GM18873 (cell line): ENCODE data around the gene RNF187.
"Not testable (repeated sequence)": the region's sequence is repeated elsewhere in the genome, so short reads cannot be mapped to it uniquely, and the experiment has no call there.

ENCODE experiments used
- ATAC-seq: cut with Tn5 transposase; IDR thresholded peaks from one replicate; pipeline ENCODE4 v1.9.1; 2021; ENCODE audit warnings: mild to moderate bottlenecking, moderate library complexity, moderate number of reproducible peaks; ENCODE audit not compliant: unreplicated experiment, low FRiP score

Gene RNF187

DNA sequence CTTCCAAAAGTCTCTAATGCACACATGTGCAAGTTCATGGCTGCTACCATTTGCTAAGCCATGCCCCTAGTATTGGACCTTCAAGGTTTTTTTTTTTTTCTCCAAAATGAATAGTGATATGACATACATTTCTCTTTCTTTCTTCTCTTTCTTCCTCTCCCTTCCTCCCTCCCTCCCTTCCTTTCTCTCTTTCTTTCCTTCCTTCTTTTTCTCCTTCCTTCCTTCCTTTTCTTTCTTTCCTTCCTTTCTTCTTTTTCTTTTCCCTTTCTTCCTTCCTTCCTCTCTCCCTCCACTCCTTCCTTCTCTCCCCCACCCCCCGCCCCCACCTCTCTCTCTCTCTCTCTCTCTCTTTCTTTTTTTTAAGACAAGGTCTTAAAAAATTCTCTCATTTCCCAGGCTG lies 3.4 kb upstream of the RNF187 start:
- ATAC-seq: no peak

DNA sequence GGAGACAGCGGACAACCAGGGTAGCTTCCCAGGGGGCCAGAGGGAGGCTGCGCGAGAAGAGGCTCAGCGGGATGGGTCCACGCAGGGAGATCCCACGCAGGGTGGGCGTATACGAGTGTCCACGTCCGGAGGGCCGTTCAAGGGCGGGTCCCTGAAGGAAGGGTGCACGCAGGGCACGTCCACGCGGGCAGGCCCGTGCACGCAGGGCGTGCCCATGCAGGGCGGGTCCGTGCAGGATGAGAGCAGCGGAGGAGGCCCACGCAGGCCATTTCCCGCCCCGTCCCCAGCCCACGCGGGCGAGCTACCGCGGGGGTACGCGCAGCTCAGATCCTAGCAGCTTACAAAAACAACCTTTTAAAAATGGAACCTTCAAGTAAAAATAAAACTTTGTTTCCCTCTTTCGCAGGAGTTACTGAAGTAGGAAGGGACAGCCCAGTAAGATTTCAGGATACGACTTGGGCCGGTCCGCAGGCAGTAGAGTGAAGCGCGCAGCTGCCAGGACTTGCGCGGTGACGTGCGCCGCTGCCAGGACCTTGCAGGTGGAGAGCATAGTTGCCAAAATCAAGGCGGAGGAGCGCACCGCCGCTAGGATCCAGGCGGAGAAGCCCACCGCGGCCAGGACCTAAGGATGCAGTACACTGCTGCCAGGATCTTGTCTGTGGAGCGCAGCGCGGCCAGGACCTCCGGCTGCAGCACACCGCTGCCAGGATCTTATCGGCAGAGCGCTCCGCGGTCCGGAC lies 416 bp upstream of the RNF187 start:
- peak; percentile 72 for ATAC-seq

DNA sequence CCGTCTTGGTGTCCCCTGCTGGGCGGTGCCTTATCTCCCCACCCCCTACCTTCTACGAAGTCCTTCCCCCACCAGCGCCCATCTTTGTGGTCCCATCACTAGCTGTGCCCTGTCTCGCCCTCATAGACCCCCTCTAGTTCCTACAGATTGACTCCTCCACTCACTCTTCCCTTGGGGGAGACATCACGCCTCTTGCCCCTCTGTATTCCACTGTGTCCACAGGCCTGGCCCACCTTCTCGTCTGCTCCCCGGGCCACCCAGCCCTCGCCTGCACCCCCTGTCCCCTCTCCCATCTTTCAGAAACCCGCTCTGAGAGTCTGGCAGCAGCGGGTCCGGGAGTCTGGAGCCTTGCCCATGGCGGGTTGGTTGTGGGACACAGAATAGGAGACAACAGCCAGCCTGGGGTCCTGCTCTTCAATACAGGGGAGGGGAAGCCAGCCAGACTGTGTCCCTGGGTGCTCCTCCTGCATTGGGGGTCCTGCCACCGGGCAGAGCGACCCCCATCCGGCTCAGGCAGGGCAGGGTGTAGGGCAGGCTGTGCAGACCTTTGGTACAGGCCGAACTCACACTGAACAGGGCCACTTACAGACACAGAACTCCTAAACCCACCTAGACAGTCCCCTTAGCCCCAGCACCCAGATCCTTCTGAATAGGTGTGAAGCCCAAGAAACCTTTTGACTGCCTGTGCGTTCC lies 1.1 kb downstream of the RNF187 start:
- ATAC-seq: no peak

DNA sequence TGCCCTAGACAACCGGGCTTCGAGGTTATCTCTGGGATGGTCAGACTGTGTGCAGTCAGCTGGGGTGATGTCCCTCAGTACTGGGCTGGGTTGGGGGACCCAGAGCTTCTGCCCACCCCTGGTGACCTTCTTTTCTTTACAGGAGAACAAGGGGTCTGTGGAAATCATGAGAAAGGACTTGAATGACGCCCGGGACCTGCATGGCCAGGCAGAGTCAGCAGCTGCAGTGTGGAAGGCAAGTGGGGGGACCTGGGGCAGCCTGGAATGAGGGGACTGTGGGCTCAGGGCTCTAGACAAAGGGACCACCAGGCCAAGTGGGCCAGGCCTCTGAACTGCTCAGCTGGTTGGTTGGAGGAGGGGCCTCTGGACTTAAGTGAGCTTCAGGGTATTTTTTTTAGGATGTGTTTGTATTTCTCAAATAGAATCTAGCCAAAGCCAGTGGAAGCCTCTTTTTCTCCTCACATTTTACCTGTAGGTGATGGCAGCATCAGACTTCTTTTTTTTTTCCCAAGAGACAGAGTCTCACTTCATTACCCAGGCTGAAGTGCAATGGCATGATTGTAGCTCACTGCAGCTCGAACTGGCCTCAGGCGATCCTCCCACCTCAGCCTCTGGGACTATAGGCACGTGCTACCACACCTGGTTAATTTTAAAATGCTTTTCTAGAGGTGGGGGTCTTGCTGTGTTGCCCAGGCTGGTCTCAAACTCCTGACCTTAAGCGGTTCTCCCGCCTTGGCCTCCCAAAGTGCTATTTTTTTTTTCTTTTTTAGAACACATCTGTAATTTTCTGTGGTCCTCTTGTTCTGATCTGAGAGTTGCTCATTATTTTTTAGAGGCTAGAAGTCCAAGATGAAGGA lies 1.9 kb downstream of the RNF187 start:
- ATAC-seq: no peak

DNA sequence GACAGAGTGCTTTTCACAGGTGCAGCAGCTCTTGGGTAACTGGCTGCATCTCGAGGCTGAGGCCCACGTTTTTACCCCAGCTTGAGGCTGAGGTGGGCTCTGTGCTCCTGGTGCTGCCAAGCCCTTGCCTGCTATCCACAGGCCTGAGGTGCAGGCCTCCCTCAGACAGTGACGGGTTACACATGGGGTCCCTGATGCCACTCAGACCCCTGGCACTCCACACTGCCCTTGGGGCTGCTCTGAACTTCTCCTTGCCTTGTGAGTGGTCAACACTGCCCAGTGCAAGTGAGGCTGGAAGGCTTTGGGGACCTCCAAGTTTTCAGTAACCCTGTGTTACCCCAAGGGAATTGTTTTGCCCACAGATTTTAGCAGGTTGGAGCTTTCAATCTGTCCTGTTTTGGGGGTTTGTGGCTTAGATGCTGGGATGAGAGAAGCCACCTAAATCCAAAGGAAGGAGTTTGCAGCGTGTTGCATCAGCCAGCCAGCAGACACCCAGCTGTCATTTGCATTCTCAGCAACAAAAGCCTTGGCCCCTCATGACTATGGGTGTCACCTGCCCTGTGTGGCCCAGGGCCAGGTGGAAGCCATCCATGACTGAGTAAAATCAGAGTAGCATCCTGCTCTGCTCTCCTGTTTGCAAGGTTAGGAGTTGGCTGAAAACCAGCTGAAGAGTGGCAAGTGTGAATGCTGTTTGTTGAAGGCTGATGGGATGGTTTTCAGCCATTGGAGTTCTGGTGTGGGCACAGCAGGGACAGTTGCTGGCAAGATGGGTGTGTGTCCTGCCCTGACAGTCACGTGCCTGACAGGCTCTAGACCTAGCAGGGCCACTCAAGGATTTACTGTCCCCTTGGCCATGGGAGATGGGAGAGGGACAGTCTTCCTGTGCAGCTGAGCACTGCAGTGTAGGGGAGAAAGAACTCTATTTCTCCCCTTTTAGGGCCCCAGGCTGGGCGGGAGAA lies 3.2 kb downstream of the RNF187 start:
- no peak for ATAC-seq

DNA sequence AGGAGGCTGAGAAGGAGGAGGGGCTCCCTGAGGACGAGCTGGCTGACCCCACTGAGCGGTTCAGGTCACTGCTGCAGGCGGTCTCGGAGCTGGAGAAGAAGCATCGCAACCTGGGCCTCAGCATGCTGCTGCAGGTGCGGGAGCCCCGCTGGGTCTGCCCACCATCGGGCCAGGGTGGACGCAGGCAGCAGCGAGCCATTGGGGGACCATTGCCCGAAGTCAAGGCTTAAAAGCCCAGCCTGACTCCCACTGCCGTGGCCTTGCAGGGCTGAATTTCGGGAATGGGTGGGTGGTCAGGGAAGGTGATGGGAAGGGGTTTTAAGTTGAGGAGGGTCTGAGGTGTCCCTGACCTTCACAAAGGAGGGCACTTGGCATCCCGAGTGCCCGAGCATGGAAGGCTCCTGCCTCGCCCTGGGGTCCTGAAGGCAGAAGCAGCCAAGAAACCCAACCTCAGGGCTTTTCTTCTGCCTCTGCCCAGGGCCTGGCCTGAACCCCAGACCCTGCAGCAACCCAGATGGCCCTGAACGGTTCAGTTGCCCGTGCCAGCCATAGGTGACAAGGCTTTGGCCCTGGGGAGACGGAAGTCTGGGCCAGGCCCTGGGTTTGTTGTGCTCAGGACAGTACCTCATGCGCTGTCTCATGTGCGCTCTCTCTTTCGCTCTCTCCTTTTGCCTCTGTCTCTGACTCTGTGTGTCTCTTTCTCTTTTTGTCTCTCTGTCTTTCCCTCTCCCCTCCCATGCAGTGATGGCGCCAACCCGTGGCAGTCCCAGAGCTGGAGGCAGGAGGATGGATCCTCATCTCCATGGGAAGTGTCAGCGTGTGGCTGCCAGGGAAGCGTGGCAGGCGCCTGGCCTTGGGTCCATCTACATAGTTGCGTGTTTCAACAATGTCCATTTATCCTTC lies 6.2 kb downstream of the RNF187 start:
- no peak for ATAC-seq

DNA sequence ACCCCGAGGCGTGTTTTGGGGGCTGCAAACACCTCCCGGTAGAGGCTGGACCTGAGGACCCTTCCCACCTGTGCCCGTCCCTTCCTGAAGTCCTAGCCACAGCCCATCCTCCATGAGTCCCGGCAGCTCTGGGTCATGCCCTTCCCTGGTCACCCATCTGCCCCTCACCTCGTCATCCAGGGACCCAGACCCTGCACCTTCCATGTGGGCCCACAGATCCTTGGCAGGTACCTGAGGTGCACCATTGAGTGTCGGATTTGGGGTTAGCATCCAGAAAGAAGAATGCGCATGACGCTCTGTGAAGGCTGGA lies 6.8 kb downstream of the RNF187 start:
- no peak for ATAC-seq

DNA sequence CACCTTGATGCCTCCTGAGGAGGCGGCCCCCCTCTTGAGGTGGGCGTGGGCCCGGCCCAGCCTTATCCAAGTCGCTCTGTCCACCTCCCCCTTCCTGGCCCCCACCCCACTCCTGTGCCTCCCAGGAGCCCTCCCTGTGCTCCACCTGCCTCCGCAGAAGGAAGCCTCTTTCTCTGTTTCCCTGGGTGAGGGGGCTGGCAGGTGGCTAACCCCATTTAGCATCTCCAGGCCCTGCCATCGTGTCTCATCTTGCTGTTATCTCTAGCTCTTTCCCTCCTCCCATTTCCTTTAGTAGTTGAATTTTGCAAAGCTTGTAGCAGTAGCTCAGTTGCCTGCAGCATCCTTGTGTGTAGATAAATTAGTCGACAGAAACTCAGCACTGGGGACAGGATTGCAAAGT lies 7.2 kb downstream of the RNF187 start:
- no peak for ATAC-seq

DNA sequence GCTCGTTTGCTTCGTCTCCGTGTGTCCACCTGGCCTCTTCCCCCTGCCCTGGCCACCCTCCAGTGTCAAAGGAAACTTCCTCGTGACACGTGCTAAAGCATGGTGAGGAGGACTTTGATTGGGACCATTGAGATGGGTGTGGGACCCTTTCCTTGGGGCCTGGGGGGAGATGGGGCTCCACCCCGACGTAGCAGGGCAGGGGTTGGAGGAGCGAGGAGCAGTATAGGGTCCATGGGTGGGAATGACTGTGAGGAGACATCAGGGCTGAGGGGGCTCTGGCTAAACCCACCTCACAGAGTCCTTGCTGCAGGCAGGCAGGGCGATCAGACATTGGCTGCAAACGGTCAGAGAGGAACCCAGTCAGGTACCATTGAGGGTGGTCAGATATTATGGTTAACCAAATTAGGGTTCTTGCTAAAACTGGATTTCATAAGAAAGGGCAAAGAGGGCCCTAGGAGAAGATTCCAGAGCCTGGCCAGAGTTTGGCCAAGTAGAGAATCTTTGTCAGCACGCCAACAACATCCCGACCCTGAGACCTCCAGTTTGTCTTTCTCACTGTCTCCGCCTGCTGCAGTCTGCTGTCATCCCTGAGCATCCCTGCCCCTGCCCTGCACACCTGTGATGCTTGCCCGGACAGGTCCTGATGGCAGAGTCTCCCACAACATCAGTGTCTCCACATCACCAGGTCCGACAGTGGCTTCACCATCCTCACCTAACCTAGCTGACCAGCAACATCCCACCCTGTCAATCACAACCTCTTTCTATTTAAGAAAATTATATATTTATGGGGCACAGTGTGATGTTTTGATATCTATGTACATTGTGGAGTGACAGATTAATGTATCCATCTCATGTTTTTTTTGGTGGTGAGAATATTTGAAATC lies 8.0 kb downstream of the RNF187 start:
- no peak for ATAC-seq

DNA sequence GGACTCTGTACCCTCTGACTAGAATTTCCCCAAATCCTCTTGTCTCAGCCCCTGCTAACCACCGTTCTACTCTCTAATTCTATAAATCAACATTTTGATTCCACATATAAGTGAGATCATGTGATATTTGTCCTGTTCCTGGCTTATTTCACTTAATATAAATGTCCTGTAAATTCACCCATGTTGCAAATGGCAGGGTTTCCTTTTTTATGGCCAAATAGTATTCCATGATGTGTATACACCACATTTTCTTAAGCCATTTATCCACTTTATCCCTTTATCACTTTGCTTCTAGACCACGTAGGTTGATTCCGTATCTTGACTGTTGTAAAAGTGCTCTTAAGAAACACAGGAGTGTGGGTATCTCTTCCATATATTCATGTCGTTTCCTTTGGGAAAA lies 8.9 kb downstream of the RNF187 start:
- ATAC-seq: no peak

DNA sequence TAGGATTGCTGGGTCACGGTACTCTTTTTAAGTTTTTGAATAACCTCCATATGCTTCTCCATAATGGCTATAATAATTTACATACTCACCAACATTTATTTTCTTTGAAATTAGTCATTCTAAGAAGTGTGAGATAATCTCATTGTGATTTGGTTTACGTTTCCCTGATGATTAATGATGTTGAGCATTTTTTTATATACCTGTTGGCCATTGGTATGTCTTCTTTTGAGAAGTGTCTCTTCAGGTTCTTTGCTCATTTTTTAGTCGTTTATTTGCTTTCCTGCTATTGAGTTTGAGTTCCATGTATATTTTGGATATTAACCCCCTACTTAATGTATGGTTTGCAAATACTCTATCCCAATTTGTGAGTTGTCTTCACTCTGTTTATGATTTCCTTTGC lies 9.3 kb downstream of the RNF187 start:
- ATAC-seq: no peak

DNA sequence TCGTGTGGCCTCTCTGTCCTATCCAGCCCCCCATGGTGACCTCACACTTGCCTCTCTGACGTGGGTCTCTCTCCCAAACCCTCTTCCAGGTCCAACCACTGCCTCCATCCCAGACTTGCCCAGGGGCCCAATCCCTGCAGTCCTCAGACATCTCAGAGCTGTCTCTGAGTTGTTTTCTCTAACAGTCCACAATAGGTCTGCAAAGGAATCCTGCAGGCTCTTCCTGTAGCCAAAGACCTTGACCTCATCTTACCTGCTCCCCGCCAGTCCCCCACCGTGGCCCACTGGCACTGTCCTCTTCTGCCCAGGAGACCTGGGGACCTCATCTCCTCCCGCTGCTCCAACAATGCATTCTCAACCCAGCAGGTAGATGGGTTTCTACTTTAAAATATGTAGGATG lies 10.0 kb downstream of the RNF187 start:
- ATAC-seq: no peak

DNA sequence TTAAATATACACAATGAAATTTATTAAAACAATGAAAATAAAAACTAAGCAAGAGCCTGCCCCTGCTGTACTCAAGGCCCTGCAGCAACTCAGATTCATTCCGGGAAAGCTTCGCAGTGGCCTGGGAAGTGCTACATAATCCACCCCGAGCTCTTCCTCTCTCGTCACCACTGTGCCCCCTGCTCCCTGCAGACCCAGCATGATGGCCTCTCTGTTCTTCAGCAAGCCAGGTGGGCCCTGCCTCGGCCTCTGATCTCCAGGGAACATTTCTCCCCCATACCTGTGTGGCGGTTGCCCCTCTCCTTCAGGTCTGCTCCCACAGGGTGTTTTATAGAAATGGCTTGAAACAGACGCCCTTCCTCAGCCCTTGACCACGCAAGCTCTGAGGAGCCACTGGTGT lies 10.6 kb downstream of the RNF187 start:
- ATAC-seq: no peak

DNA sequence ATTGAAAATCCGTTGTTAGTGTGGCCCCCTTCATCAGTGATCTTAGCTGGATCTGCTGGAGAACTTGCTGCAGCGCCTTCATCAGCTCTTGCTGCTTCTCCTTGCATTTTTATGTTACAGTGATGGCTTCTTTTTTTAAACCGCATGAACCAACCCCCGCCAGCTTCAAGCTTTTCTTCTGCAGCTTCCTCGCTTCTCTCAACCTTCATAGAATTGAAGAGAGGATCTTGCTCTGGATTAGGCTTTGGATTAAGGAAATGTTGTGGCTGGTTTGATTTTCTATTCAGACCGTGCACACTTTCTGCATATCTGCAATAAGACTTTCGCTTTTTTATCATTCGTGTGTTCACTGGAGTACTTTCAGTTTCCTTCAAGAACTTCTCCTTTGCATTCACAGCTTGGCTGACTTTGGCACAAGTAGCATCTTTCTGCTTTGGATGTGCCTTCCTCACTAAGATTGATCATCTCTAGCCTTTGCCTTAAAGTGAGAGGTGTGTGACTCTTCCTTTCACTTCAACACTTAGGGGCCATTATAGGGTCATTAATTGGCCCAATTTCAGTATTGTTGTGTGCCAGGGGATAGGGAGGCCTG lies 13.1 kb downstream of the RNF187 start:
- ATAC-seq: no peak

DNA sequence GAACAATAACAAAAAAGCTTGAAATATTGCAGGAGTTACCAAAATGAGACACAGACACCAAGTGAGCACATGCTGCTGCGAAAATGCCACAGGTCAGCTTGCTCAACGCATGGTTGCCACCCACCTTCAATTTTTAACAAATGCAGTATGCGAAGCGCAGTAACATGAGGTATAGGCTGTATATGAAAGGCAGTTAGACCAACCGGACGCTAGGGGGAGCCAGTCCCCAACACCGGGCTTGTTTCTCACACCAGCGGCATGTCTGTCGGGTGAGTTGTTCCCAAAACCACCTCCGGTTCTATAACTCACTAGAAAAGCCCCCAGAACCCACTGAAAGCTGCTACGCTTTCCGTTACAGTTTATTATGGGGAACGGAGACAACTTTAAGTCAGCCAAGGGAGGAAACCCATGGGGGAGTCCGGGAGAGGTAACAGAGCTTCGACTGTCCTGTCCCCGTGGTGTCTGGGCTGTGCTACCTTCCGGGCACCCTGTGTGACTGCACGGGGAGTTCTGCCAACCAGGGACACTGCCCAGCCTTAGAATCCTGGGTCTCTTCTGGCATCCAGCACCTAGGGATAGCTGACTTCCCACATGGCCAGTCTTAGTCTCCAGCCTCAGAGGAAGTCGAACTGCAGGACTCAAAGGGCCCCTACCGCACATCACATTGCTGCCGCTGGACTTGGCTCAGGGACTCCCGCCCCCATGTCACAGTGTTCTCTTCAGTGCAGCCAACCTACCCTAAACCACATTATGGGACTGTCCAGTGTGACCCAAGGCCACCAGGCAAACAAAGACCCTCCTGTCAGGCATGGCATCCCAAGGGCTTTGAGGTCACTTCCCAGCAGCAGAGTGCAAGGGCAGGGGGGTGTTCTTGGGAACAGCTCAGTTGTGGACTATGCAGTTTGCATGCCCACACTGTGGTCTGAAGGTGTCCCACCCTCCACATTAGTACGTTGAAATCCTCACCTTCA lies 14.0 kb downstream of the RNF187 start:
- peak; percentile 93 for ATAC-seq

DNA sequence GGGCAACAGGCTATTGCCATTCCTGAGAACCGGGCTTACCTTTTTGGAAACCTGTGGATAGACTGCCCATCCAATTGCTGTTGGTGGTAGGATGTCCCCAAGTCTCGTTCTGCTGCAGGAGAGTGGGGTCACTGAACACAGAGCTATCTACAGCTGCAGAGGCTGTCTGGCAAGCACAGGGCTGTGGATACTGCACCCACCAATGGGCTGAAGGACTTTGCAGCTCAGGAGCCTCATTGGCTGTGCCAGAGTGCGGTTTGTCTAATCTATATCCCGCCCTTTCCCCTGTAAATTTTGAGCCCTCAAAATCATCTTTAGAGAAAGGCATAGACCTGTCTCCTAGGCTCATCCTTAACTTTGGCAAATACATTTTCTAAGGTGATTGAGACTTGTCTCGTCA lies 15.3 kb downstream of the RNF187 start:
- no peak for ATAC-seq

DNA sequence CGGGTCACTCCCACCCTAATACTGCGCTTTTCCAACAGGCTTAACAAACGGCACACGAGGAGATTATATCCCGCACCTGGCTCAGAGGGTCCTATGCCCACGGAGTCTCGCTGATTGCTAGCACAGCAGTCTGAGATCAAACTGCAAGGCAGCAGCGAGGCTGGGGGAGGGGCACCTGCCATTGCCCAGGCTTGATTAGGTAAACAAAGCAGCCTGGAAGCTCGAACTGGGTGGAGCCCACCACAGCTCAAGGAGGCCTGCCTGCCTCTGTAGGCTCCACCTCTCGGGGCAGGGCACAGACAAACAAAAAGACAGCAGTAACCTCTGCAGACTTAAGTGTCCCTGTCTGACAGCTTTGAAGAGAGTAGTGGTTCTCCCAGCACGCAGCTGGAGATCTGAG lies 18.8 kb downstream of the RNF187 start:
- ATAC-seq: not testable (repeated sequence)
